ENCODE results near the gene DMD. TPM values are rescaled to one million over a fixed set of nuclear protein-coding genes. Genes with fewer than 3 reads are reported as not detected.

The DMD gene
- total RNA-seq, 1 donor from 2014 or later = 30.6 TPM

- H3K9me3 Mint-ChIP-seq = peaks cover 2% of the 10 kb centered on the region
- no peaks in the 10 kb centered on the region for H3F3A ChIP-seq (ENCODE audit: low read depth)
Observed at GRCh38 chrX:32576885-32577284, 634.5 kb downstream of the DMD start.

DNA sequence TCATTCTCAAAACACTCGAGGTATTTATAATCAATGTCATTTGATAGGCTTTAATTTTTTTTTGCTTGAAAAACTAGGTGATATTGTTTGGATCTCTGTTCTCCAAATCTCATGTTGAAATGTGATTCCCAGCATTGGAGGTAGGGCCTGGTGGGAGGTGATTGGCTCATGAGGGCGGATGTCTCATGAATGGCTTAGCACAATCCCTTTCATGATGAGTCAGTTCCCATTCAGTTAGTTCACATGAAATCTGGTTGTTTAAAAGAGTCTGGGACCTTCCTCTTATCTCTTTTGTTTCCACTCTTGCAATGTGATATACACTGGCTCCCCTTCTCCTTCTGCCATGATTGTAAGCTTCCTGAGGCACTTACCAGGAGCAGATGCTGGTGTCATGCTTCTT lies 638.7 kb downstream of the DMD start:
- Histone ChIP-seq H3K4me2 (no peak overlapping the region), H3K4me1 (no peaks in the 10 kb centered on the region), H3K36me3 (no peaks in the 10 kb centered on the region), H4K20me1 (ENCODE audit: low read depth) (no peaks in the 10 kb centered on the region), H3K79me2 (ENCODE audit: low read depth) (no peaks in the 10 kb centered on the region), H3F3A (ENCODE audit: low read depth) (no peaks in the 10 kb centered on the region), H3K9me3 (ENCODE audit: low read depth) (no peaks in the 10 kb centered on the region), H2AFZ (replicated peaks) (no peak overlapping the region), H3K27ac (no peak overlapping the region), H3K4me3 (no peak overlapping the region), H3K27me3 (no peaks in the 10 kb centered on the region), H3K9ac (no peak overlapping the region)
- H3K9me3 Mint-ChIP-seq = peaks cover 2% of the 10 kb centered on the region
- TF ChIP-seq, protein P1, sequence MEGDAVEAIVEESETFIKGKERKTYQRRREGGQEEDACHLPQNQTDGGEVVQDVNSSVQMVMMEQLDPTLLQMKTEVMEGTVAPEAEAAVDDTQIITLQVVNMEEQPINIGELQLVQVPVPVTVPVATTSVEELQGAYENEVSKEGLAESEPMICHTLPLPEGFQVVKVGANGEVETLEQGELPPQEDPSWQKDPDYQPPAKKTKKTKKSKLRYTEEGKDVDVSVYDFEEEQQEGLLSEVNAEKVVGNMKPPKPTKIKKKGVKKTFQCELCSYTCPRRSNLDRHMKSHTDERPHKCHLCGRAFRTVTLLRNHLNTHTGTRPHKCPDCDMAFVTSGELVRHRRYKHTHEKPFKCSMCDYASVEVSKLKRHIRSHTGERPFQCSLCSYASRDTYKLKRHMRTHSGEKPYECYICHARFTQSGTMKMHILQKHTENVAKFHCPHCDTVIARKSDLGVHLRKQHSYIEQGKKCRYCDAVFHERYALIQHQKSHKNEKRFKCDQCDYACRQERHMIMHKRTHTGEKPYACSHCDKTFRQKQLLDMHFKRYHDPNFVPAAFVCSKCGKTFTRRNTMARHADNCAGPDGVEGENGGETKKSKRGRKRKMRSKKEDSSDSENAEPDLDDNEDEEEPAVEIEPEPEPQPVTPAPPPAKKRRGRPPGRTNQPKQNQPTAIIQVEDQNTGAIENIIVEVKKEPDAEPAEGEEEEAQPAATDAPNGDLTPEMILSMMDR (IDR thresholded peaks at IDR 0.05) = no peak
- no peak overlapping the region for H3K4me3 Mint-ChIP-seq
- H3K4me1 Mint-ChIP-seq = no peaks in the 10 kb centered on the region
- H3K27ac Mint-ChIP-seq = no peak overlapping the region
- H3K27me3 Mint-ChIP-seq (ENCODE audit: insufficient read depth, low read depth) = no peaks in the 10 kb centered on the region
- H3K36me3 Mint-ChIP-seq = no peaks in the 10 kb centered on the region
- DNase-seq (ENCODE audit: low spot score) = peak; percentile 8

More at GRCh38 chrX:32576885-32577284, 634.5 kb downstream of the DMD start:
- Histone ChIP-seq H3K4me2 (no peak overlapping the region), H3K27me3 (no peaks in the 10 kb centered on the region), H3K4me3 (no peak overlapping the region), H3K36me3 (no peaks in the 10 kb centered on the region), H3K9me3 (ENCODE audit: low read depth) (no peaks in the 10 kb centered on the region), H3K9ac (no peak overlapping the region), H4K20me1 (ENCODE audit: low read depth) (no peaks in the 10 kb centered on the region), H3K27ac (no peak overlapping the region), H3K4me1 (no peaks in the 10 kb centered on the region), H2AFZ (replicated peaks) (no peak overlapping the region), H3K79me2 (ENCODE audit: low read depth) (no peaks in the 10 kb centered on the region)
- DNase-seq (ENCODE audit: low spot score) = no peak
- TF ChIP-seq, protein P1 (IDR thresholded peaks at IDR 0.05) = no peak
- no peak for TF ChIP-seq EZH2 (IDR thresholded peaks at IDR 0.05)
- H3K36me3 Mint-ChIP-seq = no peaks in the 10 kb centered on the region
- no peak overlapping the region for H3K4me3 Mint-ChIP-seq
- no peaks in the 10 kb centered on the region for H3K4me1 Mint-ChIP-seq
- H3K27ac Mint-ChIP-seq = no peak overlapping the region
- H3K27me3 Mint-ChIP-seq (ENCODE audit: insufficient read depth, low read depth) = no peaks in the 10 kb centered on the region

DNA sequence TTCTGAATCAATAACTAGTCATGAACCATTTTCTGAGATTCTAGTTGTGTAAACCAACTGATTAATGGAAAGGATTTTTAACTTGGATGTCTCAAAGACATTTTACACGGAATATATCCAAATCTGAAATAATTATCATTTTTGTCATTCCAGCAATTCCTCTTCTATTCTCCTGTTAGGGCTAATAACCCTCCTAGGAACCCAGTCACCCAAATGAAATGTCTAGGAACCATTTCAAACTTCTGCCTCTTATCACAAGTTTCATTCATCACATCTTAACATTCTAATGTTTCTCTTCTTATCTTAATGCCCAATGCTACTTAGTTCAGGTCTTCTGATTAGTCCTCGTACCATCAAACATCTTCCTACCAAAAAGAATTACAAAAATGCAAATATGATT lies 639.8 kb downstream of the DMD start:
- Histone ChIP-seq H3K36me3 (no peaks in the 10 kb centered on the region), H3K4me1 (no peaks in the 10 kb centered on the region), H3K27ac (no peak overlapping the region), H3K79me2 (ENCODE audit: low read depth) (no peaks in the 10 kb centered on the region), H3F3A (ENCODE audit: low read depth) (no peaks in the 10 kb centered on the region), H3K4me2 (no peak overlapping the region), H2AFZ (replicated peaks) (no peak overlapping the region), H3K4me3 (no peak overlapping the region), H4K20me1 (ENCODE audit: low read depth) (no peaks in the 10 kb centered on the region), H3K9ac (no peak overlapping the region), H3K9me3 (ENCODE audit: low read depth) (no peaks in the 10 kb centered on the region), H3K27me3 (no peaks in the 10 kb centered on the region)
- Mint-ChIP-seq H3K27ac (no peak overlapping the region), H3K9me3 (peaks cover 2% of the 10 kb centered on the region), H3K4me1 (no peaks in the 10 kb centered on the region), H3K36me3 (no peaks in the 10 kb centered on the region), H3K27me3 (ENCODE audit: insufficient read depth, low read depth) (no peaks in the 10 kb centered on the region), H3K4me3 (no peak overlapping the region)
- TF ChIP-seq, protein P1 (IDR thresholded peaks at IDR 0.05) = no peak
- TF ChIP-seq EZH2 (IDR thresholded peaks at IDR 0.05) (no peak), EZH2phosphoT487 (IDR thresholded peaks at IDR 0.05) (no peak)
- no peak for DNase-seq (ENCODE audit: low spot score)

DNA sequence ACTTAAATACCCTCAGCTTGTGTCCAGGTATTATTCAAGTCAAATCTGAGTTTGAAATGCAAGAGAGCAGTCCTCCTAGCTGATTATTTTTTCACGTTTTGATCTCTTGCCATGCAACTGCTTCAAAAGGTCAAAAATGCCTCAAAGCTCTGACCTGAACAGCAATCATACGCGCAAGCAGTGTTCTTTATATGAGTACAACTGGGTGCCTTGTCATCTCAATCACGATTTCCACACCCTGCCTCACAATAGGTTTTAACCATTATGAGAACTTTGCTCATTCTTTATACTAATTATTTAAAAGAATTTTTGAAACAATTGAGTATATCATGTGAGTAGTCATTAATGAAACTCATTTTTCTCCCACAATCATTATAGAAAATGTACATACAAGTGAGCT lies 649.1 kb downstream of the DMD start:
- H3K27ac ChIP-seq = no peak overlapping the region
- H3K9ac ChIP-seq = no peak overlapping the region
- no peak overlapping the region for H3K4me3 ChIP-seq
- Mint-ChIP-seq H3K27ac (no peak overlapping the region), H3K27me3 (ENCODE audit: insufficient read depth, low read depth) (no peaks in the 10 kb centered on the region), H3K4me3 (no peak overlapping the region), H3K9me3 (no peaks in the 10 kb centered on the region), H3K4me1 (no peaks in the 10 kb centered on the region), H3K36me3 (no peaks in the 10 kb centered on the region)
- no peaks in the 10 kb centered on the region for H3K36me3 ChIP-seq
- no peak overlapping the region for H3K4me2 ChIP-seq
- H3K79me2 ChIP-seq (ENCODE audit: low read depth) = no peaks in the 10 kb centered on the region
- H3K9me3 ChIP-seq (ENCODE audit: low read depth) = no peaks in the 10 kb centered on the region
- no peaks in the 10 kb centered on the region for H3K4me1 ChIP-seq
- H2AFZ ChIP-seq (replicated peaks) = no peak overlapping the region
- H3F3A ChIP-seq (ENCODE audit: low read depth) = no peaks in the 10 kb centered on the region
- TF ChIP-seq, protein P1 (IDR thresholded peaks at IDR 0.05) = no peak
- no peak for TF ChIP-seq EZH2 (IDR thresholded peaks at IDR 0.05)
- TF ChIP-seq EZH2phosphoT487 (IDR thresholded peaks at IDR 0.05) = no peak
- no peaks in the 10 kb centered on the region for H4K20me1 ChIP-seq (ENCODE audit: low read depth)
- DNase-seq (ENCODE audit: low spot score) = no peak
- no peaks in the 10 kb centered on the region for H3K27me3 ChIP-seq

Measured in neural progenitor cell (in vitro differentiated cells).